Activated CD4-positive, alpha-beta T cell treated with anti-CD3 and anti-CD28 coated beads, Interleukin-2, amount 50 U/mL, for 16 hours (primary cell): ENCODE results near the gene DNAJB9.
A peak's percentile ranks its signal among the peaks of the same experiment; 100 is the strongest.

Source experiments
- DNase-seq: peaks from one replicate; pipeline ENCODE4 v3.0.0-alpha.2; 2020

DNAJB9 gene

GRCh38 chr7:108570146-108570755 is 577 bp downstream of the DNAJB9 start:
- peak; percentile 60 for DNase-seq

GRCh38 chr7:108572480-108572879 is 2.8 kb downstream of the DNAJB9 start:
- no peak for DNase-seq

- DNase-seq: no peak
Measured at GRCh38 chr7:108575156-108575555, 5.5 kb downstream of the DNAJB9 start.

GRCh38 chr7:108576116-108576515 is 6.4 kb downstream of the DNAJB9 start:
- DNase-seq: no peak

GRCh38 chr7:108578937-108579336 is 9.3 kb downstream of the DNAJB9 start:
- no peak for DNase-seq

GRCh38 chr7:108580298-108580697 is 10.6 kb downstream of the DNAJB9 start:
- no peak for DNase-seq

- DNase-seq: no peak
Measured at GRCh38 chr7:108581655-108582491, 12.2 kb downstream of the DNAJB9 start.

GRCh38 chr7:108584211-108584610 is 14.5 kb downstream of the DNAJB9 start:
- no peak for DNase-seq

- no peak for DNase-seq
Measured at GRCh38 chr7:108585843-108586242, 16.2 kb downstream of the DNAJB9 start.

GRCh38 chr7:108586274-108586710 is 16.6 kb downstream of the DNAJB9 start:
- no peak for DNase-seq

GRCh38 chr7:108589199-108589598 is 19.5 kb downstream of the DNAJB9 start:
- DNase-seq: no peak

- DNase-seq: no peak
Measured at GRCh38 chr7:108589874-108590273, 20.2 kb downstream of the DNAJB9 start.

- no peak for DNase-seq
Measured at GRCh38 chr7:108590606-108591005, 20.9 kb downstream of the DNAJB9 start.

GRCh38 chr7:108592646-108593201 is 23.1 kb downstream of the DNAJB9 start:
- DNase-seq: no peak

- no peak for DNase-seq
Measured at GRCh38 chr7:108596560-108596959, 26.9 kb downstream of the DNAJB9 start.

- no peak for DNase-seq
Measured at GRCh38 chr7:108598153-108598552, 28.5 kb downstream of the DNAJB9 start.

- DNase-seq: no peak
Measured at GRCh38 chr7:108598914-108599580, 29.4 kb downstream of the DNAJB9 start.

GRCh38 chr7:108600399-108600798 is 30.7 kb downstream of the DNAJB9 start:
- no peak for DNase-seq

- DNase-seq: no peak
Measured at GRCh38 chr7:108603656-108604306, 34.1 kb downstream of the DNAJB9 start.

GRCh38 chr7:108604307-108605077 is 34.8 kb downstream of the DNAJB9 start:
- no peak for DNase-seq

GRCh38 chr7:108605559-108606201 is 36.0 kb downstream of the DNAJB9 start:
- DNase-seq: peak; percentile 55

- no peak for DNase-seq
Measured at GRCh38 chr7:108609643-108610042, 40.0 kb downstream of the DNAJB9 start.
